BLaER1 (cell line): ENCODE results near the gene NPAS2.

ENCODE experiments used
- H3K27ac ChIP-seq: shearing (Covaris generic); formaldehyde crosslinking; 2 replicates; pipeline ENCODE4 v1.8.1; 2022
- H3K27me3 ChIP-seq: shearing (Covaris generic); formaldehyde crosslinking; 2 replicates; pipeline ENCODE4 v1.8.1; 2022
- H3K36me3 ChIP-seq: shearing (Covaris generic); formaldehyde crosslinking; 2 replicates; pipeline ENCODE4 v1.8.1; 2022
- H3K4me1 ChIP-seq: shearing (Covaris generic); formaldehyde crosslinking; 2 replicates; pipeline ENCODE4 v1.8.1; 2022
- H3K4me2 ChIP-seq: shearing (Covaris generic); formaldehyde crosslinking; 2 replicates; pipeline ENCODE4 v1.8.1; 2022
- H3K4me3 ChIP-seq: shearing (Covaris generic); formaldehyde crosslinking; 2 replicates; pipeline ENCODE4 v1.8.1; 2022
- H3K9ac ChIP-seq: shearing (Covaris generic); formaldehyde crosslinking; 2 replicates; pipeline ENCODE4 v1.8.1; 2022
- H3K9me3 ChIP-seq: shearing (Covaris generic); formaldehyde crosslinking; 2 replicates; pipeline ENCODE4 v1.8.1; 2022
- H4K20me1 ChIP-seq: shearing (Covaris generic); formaldehyde crosslinking; 2 replicates; pipeline ENCODE4 v1.8.1; 2022
- Cebpa-rat ChIP-seq: shearing (Covaris generic); IDR thresholded peaks from 2 replicates; pipeline ENCODE4 v1.8.1; 2022

The NPAS2 gene

DNA sequence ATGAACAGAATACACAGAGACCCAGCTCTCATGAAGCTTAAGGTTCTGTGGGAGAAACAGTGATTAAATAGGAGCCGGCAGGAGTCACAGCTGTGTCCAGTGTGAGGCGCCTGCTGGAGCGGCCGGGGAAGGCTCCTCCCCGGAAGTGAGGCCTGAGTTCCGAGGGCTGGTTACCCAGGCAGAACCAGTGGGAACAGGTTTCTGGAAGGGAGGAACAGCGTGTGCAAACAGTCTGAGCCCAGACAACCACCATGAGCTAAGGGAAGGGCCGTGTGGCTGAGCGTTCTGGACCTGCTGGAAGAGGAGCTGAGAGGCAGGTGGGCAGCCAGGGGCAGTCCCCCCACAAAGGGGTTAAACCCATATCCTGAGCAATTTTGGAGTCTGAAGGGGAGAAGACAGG, 26.0 kb upstream of the NPAS2 start:
- TF ChIP-seq Cebpa-rat: no peak
- no peak overlapping the region for H3K9ac ChIP-seq
- H3K4me3 ChIP-seq: no peak overlapping the region
- no peaks in the 10 kb centered on the region for H3K27me3 ChIP-seq
- no peak overlapping the region for H3K4me2 ChIP-seq
- H3K36me3 ChIP-seq: no peaks in the 10 kb centered on the region
- H3K27ac ChIP-seq: no peak overlapping the region
- no peaks in the 10 kb centered on the region for H3K9me3 ChIP-seq
- no peaks in the 10 kb centered on the region for H4K20me1 ChIP-seq
- H3K4me1 ChIP-seq: no peaks in the 10 kb centered on the region

DNA sequence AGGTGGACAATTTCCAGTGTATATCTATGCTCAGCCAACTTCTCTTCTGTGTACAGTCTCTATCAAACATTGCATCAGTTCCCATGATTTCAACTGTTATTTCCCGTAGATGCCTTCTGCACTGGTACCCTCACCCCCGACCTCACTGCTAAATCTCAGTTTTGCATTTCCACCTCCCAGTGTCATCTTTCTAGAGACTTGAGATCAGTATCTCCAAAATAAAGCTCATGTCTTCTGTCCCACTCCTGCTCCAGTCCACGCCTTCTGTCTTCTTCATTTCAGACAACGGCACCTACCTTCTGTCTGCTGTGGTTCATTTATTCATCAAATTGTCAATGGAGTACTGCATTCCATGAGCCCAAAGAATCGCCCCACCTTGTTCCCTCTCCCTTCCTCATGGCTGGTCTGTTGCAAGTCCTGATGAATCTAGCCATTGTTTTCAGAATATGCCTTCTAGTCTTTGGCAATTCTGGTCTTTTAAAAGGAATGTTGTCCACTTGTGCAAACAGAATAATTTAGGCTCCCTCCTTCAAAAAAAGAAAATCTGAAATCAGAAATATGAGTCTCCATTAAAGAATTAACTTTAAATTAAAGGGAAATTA, 23.3 kb upstream of the NPAS2 start:
- H3K27ac ChIP-seq: no peak overlapping the region
- no peak overlapping the region for H3K9ac ChIP-seq
- no peak overlapping the region for H3K4me2 ChIP-seq
- H3K4me1 ChIP-seq: no peaks in the 10 kb centered on the region
- no peak for TF ChIP-seq Cebpa-rat
- H3K27me3 ChIP-seq: no peaks in the 10 kb centered on the region
- H4K20me1 ChIP-seq: no peaks in the 10 kb centered on the region
- H3K9me3 ChIP-seq: no peaks in the 10 kb centered on the region
- no peak overlapping the region for H3K4me3 ChIP-seq
- no peaks in the 10 kb centered on the region for H3K36me3 ChIP-seq

GRCh38 chr2:100799686-100800085, 20.3 kb upstream of the NPAS2 start:
- no peak overlapping the region for H3K9ac ChIP-seq
- no peaks in the 10 kb centered on the region for H3K4me1 ChIP-seq
- no peak for TF ChIP-seq Cebpa-rat
- H3K4me2 ChIP-seq: no peak overlapping the region
- no peaks in the 10 kb centered on the region for H3K27me3 ChIP-seq
- no peaks in the 10 kb centered on the region for H3K36me3 ChIP-seq
- H3K27ac ChIP-seq: no peak overlapping the region
- no peak overlapping the region for H3K4me3 ChIP-seq
- no peaks in the 10 kb centered on the region for H4K20me1 ChIP-seq
- no peaks in the 10 kb centered on the region for H3K9me3 ChIP-seq

DNA sequence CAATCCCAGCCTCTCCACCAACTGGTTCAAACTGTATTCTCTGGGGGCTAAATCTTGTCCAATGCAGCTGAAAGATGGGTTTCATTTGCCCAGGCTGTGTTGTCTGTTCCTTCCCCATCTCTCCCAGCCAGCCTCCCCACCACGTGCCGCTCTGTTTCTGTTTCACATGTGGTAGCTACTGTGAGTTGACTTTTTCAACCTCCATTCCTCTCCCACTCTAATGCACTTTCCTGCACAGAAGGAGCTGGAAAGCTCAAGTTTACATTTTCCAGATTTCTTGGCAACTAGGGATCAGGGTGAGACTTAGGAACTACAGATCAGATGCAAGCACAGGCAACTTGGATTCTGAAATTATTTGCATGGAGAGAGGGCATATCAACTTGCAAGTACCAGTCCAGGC, 19.0 kb upstream of the NPAS2 start:
- no peak for TF ChIP-seq Cebpa-rat
- Histone ChIP-seq H3K4me3 (no peak overlapping the region), H3K4me1 (no peaks in the 10 kb centered on the region), H4K20me1 (no peaks in the 10 kb centered on the region), H3K27ac (no peak overlapping the region), H3K9ac (no peak overlapping the region), H3K4me2 (no peak overlapping the region), H3K9me3 (no peaks in the 10 kb centered on the region), H3K27me3 (no peaks in the 10 kb centered on the region), H3K36me3 (no peaks in the 10 kb centered on the region)

DNA sequence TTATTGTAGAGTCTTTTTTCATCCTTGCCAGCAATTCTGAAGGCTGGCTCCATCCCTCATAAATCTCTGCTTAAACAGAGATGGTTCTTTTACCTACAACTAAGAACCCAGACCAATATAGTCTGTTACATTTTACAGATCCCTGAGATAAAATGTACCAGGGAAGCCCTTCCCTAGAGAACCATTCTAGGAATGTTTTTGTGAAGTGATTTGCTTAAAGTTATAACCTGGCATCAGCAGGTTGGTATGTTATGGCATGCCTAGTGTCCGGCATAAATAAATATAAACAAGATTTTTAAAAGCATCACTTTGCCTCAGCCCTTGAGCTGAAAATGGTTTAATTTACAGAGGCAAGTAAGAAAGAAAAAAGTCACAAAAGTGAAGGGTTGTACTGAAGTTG, 18.5 kb upstream of the NPAS2 start:
- Histone ChIP-seq H3K27me3 (no peaks in the 10 kb centered on the region), H3K4me2 (no peak overlapping the region), H3K4me3 (no peak overlapping the region), H3K9me3 (no peaks in the 10 kb centered on the region), H3K9ac (no peak overlapping the region), H4K20me1 (no peaks in the 10 kb centered on the region), H3K4me1 (no peaks in the 10 kb centered on the region), H3K27ac (no peak overlapping the region), H3K36me3 (no peaks in the 10 kb centered on the region)
- no peak for TF ChIP-seq Cebpa-rat

GRCh38 chr2:100802066-100802465, 17.9 kb upstream of the NPAS2 start:
- H4K20me1 ChIP-seq: no peaks in the 10 kb centered on the region
- H3K36me3 ChIP-seq: no peaks in the 10 kb centered on the region
- no peaks in the 10 kb centered on the region for H3K9me3 ChIP-seq
- H3K4me3 ChIP-seq: no peak overlapping the region
- H3K27me3 ChIP-seq: no peaks in the 10 kb centered on the region
- no peak for TF ChIP-seq Cebpa-rat
- H3K9ac ChIP-seq: no peak overlapping the region
- H3K4me2 ChIP-seq: no peak overlapping the region
- H3K27ac ChIP-seq: no peak overlapping the region
- H3K4me1 ChIP-seq: no peaks in the 10 kb centered on the region

DNA sequence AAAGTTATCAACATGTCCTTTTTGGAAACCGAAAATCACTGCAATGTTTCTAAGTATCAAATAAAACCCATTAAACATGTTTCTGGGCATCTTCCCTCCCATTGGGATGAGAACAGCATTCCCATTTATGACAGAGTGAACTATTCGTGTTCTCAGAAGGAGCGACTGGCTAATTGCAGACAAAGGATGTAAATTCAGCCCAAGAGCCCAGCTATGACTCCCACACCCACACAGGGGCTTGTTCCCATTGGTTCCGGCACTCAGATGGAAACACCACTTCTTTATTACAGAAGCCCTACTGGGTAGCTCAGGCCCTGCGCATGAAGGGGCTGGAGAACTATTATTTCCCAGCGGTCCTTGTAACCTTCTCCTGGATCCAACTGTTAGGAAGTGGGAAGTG, 16.6 kb upstream of the NPAS2 start:
- H3K9ac ChIP-seq: no peak overlapping the region
- no peak overlapping the region for H3K4me3 ChIP-seq
- TF ChIP-seq Cebpa-rat: no peak
- H3K4me1 ChIP-seq: no peaks in the 10 kb centered on the region
- no peak overlapping the region for H3K4me2 ChIP-seq
- H3K9me3 ChIP-seq: no peaks in the 10 kb centered on the region
- no peak overlapping the region for H3K27ac ChIP-seq
- H3K36me3 ChIP-seq: no peaks in the 10 kb centered on the region
- no peaks in the 10 kb centered on the region for H3K27me3 ChIP-seq
- H4K20me1 ChIP-seq: no peaks in the 10 kb centered on the region

- Histone ChIP-seq H3K27ac (no peak overlapping the region), H3K9ac (no peak overlapping the region), H3K4me2 (no peak overlapping the region), H3K36me3 (no peaks in the 10 kb centered on the region), H4K20me1 (no peaks in the 10 kb centered on the region), H3K4me3 (no peak overlapping the region), H3K9me3 (0 out of 2 replicates have a peak, but pooled peaks cover 6% of the 10 kb centered on the region), H3K27me3 (no peaks in the 10 kb centered on the region), H3K4me1 (no peaks in the 10 kb centered on the region)
- TF ChIP-seq Cebpa-rat: no peak
These were observed 13.4 kb upstream of the NPAS2 start for GRCh38 chr2:100806550-100806949.

GRCh38 chr2:100807707-100808106, 12.2 kb upstream of the NPAS2 start:
- no peak overlapping the region for H3K9ac ChIP-seq
- no peak overlapping the region for H3K27ac ChIP-seq
- H3K4me1 ChIP-seq: peaks cover 1% of the 10 kb centered on the region
- TF ChIP-seq Cebpa-rat: no peak
- H3K9me3 ChIP-seq: 0 out of 2 replicates have a peak, but pooled peaks cover 6% of the 10 kb centered on the region
- H3K36me3 ChIP-seq: no peaks in the 10 kb centered on the region
- no peaks in the 10 kb centered on the region for H3K27me3 ChIP-seq
- no peaks in the 10 kb centered on the region for H4K20me1 ChIP-seq
- H3K4me3 ChIP-seq: no peak overlapping the region
- no peak overlapping the region for H3K4me2 ChIP-seq

- no peak overlapping the region for H3K27ac ChIP-seq
- TF ChIP-seq Cebpa-rat: no peak
- no peak overlapping the region for H3K4me2 ChIP-seq
- H3K4me1 ChIP-seq: peaks cover 10% of the 10 kb centered on the region
- no peak overlapping the region for H3K4me3 ChIP-seq
- no peaks in the 10 kb centered on the region for H3K36me3 ChIP-seq
- H3K9ac ChIP-seq: no peak overlapping the region
- H3K9me3 ChIP-seq: 0 out of 2 replicates have a peak, but pooled peaks cover 6% of the 10 kb centered on the region
- H4K20me1 ChIP-seq: no peaks in the 10 kb centered on the region
- no peaks in the 10 kb centered on the region for H3K27me3 ChIP-seq
These were observed 11.4 kb upstream of the NPAS2 start for GRCh38 chr2:100808582-100808981.

- Histone ChIP-seq H3K4me2 (no peak overlapping the region), H3K27me3 (no peaks in the 10 kb centered on the region), H3K27ac (no peak overlapping the region), H3K9me3 (0 out of 2 replicates have a peak, but pooled peaks cover 10% of the 10 kb centered on the region), H4K20me1 (no peaks in the 10 kb centered on the region), H3K9ac (no peak overlapping the region), H3K4me3 (no peak overlapping the region), H3K4me1 (peaks cover 18% of the 10 kb centered on the region), H3K36me3 (no peaks in the 10 kb centered on the region)
- no peak for TF ChIP-seq Cebpa-rat
These were observed 10.4 kb upstream of the NPAS2 start for GRCh38 chr2:100809506-100809905.
